HG03175 (cell line): ENCODE results near the gene KCNB1.

ENCODE experiments used
- ATAC-seq: cut with Tn5 transposase; IDR thresholded peaks from one replicate; pipeline ENCODE4 v1.9.1; 2021; ENCODE audit warnings: mild to moderate bottlenecking, moderate library complexity; ENCODE audit not compliant: unreplicated experiment

Gene KCNB1

DNA sequence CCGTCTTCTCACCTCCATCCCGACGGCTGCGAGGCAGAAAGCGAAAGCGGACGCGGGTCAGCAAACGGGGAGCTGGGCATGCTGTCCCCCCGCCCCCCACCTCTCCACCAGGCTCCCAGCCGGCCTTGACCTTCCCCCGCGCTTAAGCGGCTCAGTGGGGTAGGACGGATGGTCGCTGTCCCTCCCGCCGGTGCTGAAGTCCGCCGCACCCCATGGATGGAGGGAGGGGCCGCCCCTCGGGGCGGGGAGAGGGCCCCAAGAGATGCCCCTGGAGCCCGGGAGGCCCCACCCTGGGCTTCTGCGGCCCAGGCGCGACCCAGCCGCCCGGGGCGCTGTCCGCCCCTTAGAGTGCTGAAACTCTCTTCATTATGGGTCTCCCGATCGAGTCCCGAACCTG is at the start of gene KCNB1:
KCNB1 (minus strand) TSS at position 48 of the 397 bp plus-strand sequence. CDS start 188 bp downstream, outside the sequence.
- no peak for ATAC-seq

- no peak for ATAC-seq
Observed at GRCh38 chr20:49529470-49529869, 47.0 kb upstream of the KCNB1 start.

- ATAC-seq: no peak
Observed at GRCh38 chr20:49526568-49526967, 44.1 kb upstream of the KCNB1 start.

GRCh38 chr20:49526056-49526455 is 43.6 kb upstream of the KCNB1 start:
- ATAC-seq: no peak

- no peak for ATAC-seq
Observed at GRCh38 chr20:49523767-49524360, 41.4 kb upstream of the KCNB1 start.

- no peak for ATAC-seq
Observed at GRCh38 chr20:49521356-49521755, 38.9 kb upstream of the KCNB1 start.

- ATAC-seq: no peak
Observed at GRCh38 chr20:49519777-49520359, 37.4 kb upstream of the KCNB1 start.

DNA sequence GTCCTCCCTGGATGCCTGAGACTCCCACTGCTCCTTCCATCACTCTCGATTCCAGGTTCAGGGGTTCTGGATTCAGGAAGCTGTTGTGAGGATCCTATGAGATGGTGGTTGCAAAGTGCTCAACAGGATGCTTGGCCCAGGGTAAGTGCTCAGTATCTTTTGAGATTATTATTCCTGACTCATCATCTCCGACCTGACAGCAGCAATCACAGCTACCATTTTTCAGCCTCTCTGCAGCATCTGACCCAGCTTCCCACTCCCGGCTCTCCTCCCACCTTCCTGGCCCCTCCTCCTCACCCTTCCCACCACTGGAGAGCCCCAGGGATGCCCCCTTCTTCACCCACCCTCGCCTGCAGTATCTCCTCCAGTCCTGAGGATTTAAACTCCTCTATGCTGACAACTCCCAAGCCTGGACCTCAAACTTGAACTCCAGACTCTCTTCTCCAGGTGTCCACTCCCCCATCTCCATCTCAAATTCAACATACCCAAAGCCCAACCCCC is 36.8 kb upstream of the KCNB1 start:
- ATAC-seq: no peak

DNA sequence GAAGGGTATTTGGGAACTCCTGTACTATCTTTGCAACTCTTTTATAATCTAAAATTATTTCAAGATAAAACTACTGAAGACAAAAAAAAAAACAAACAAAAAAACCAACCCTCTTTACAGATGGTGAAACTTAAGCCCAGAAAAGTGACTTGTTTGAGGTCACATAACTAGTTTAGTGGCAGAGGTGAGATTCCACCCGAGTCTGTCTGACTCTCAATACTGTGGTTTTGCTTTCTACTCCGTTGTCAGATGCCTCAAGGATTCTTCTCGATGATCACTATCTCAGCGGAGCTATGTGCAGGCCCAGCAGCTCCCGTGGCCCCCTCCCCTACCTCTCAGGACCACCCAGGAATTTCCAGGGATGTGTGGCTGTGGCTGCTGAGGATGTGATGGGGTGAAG is 36.1 kb upstream of the KCNB1 start:
- no peak for ATAC-seq

DNA sequence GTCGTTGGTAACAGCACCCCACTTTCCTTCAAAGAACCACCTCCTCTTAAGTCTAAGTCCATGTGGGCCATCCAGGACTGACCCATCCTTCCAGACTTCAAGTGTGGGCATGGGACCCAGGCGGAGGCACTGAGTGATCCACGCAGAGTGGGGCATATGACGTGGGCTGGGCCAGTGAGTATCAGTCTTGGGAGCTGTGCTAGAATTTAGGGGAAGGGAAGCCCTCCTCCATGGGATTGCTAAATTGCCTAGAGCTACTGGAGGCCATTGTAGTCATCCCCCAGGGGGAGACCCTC is 35.3 kb upstream of the KCNB1 start:
- ATAC-seq: no peak

GRCh38 chr20:49516916-49517804 is 34.7 kb upstream of the KCNB1 start:
- no peak for ATAC-seq

DNA sequence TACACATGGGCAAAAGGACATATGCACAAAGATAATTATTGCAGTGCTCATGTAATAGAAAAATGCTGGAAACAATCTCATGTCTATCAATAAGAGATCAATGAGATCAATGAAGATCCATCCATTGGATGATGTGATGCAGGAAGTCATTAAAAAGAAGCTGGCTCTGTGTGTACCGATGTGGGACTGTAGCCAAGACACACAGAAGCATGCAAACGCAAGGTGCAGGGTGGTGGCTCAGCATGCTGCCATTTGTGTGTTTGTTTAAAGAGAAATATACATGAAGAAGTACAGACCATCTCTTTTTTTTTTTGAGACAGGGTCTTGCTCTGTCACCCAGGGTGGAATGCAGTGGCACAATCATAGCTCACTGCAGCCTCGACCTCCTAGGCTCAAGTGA is 33.1 kb upstream of the KCNB1 start:
- ATAC-seq: no peak

GRCh38 chr20:49513517-49513916 is 31.0 kb upstream of the KCNB1 start:
- ATAC-seq: no peak

- no peak for ATAC-seq
Observed at GRCh38 chr20:49513009-49513408, 30.5 kb upstream of the KCNB1 start.

GRCh38 chr20:49511788-49512525 is 29.5 kb upstream of the KCNB1 start:
- no peak for ATAC-seq

- ATAC-seq: no peak
Observed at GRCh38 chr20:49510562-49511122, 28.2 kb upstream of the KCNB1 start.

GRCh38 chr20:49508435-49509199 is 26.1 kb upstream of the KCNB1 start:
- ATAC-seq: no peak

DNA sequence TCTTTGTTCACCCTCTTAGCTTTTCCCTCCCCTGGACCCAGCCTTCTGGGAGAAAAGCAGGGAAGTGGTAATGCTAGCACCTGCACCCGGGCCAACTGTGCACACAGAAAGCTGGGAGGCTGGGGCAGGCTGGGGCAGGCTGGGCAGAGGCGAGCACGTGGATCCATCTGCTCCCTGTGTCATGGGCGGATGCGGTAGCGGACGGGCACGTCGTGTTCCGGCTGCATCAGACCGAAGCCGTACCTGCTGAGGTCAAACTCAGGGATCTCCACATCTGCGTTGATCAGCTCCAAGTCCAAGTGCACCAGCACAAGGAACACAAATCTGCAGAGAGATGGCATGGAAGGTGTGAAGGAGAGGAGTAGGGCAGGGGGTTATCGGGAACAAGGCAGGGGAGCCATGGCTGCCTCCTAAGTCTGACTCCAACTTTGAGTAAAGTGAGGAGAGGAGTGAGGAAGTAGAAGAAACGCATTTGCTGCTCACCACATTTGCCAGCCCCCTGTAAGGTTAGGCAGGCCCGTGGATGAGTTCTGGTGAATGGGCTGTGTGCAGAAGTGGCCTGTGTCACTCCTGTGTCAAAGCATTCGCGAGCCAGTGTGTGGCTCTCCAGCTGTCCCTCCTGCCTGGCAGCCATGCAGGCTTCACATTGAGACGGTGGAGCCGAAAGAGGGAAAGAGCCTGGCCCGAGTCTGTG is 25.4 kb upstream of the KCNB1 start:
- no peak for ATAC-seq

GRCh38 chr20:49505518-49505917 is 23.1 kb upstream of the KCNB1 start:
- no peak for ATAC-seq

- no peak for ATAC-seq
Observed at GRCh38 chr20:49503176-49503575, 20.7 kb upstream of the KCNB1 start.
